ENCODE results near the gene SLC28A2. TPM values are rescaled to one million over a fixed set of nuclear protein-coding genes. Genes with fewer than 3 reads are reported as not detected.

SLC28A2 gene
- total RNA-seq, 1 experiment from 2014 or later: 0.23 TPM

GRCh38 chr15:45221053-45221599 lies 30.9 kb upstream of the SLC28A2 start:
- in situ Hi-C loops (cut with HindIII; ENCODE audit: low pct_unique_long_range_greater_than_20kb, low sequenced_read_pairs) (no loop called here), intact Hi-C loops (cut with micrococcal nuclease; ENCODE audit: unreplicated experiment) (no loop called here)
- H3K4me1 ChIP-seq (ENCODE audit: control insufficient read depth, insufficient read depth, low read length): peaks cover 4% of the 10 kb centered on the region
- no peaks in the 10 kb centered on the region for H3K9me3 ChIP-seq (ENCODE audit: control insufficient read depth, insufficient read depth, low read depth, low read length)
- BruUV-seq (replicated peaks): no TSS peak
- no peak for DNase-seq (ENCODE audit: low read depth, low spot score)
- H3K27ac ChIP-seq (ENCODE audit: low read length): no peak overlapping the region
- ChIA-PET CTCF (no interaction called here), POLR2A (no interaction called here)
- H3K4me3 ChIP-seq (ENCODE audit: low read depth in 2 of 2, low read length in 2 of 2): no peak overlapping the region
- H3K27me3 ChIP-seq (ENCODE audit: control insufficient read depth, insufficient read depth, low read length): no peaks in the 10 kb centered on the region
- no peak for ATAC-seq
- TF ChIP-seq CTCF (IDR thresholded peaks at IDR 0.05): no peak
- no peak for TF ChIP-seq TCF7L2 (IDR thresholded peaks at IDR 0.05; ENCODE audit: low read depth, low read length)
- TF ChIP-seq SIN3A (IDR thresholded peaks at IDR 0.05; ENCODE audit: borderline replicate concordance, insufficient read depth, low read depth, low read length): no peak
- no peak for TF ChIP-seq POLR2AphosphoS5 (IDR thresholded peaks at IDR 0.05; ENCODE audit: low read depth, low read length)
- no peak for TF ChIP-seq REST (IDR thresholded peaks at IDR 0.05; ENCODE audit: insufficient read depth in 1 of 2, low read depth in 2 of 2, low read length in 1 of 2)
- no peaks in the 10 kb centered on the region for H3K36me3 ChIP-seq (ENCODE audit: control insufficient read depth, insufficient read depth, low read length)

DNA sequence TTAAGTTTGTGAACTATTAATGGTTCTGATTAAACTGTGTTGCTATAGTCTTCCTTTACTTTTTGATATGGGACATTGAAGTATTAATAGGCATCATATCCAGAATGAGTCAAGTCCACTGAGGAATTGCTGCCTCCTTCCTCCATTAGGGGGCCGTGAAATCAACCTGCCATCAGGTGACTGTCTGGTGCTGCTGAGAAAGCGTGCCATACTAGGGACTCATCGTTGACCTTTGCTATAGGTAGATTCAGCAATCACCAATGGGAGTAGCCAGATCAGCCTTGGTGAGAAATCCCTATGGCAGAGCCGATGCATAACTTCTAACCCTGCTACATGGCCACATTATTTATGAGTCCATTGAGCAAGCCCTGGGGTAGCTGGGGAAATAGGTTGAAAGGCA lies 30.1 kb upstream of the SLC28A2 start:
- intact Hi-C loops (cut with micrococcal nuclease; ENCODE audit: unreplicated experiment) (no loop called here), in situ Hi-C loops (cut with HindIII; ENCODE audit: low pct_unique_long_range_greater_than_20kb, low sequenced_read_pairs) (no loop called here)
- DNase-seq (ENCODE audit: low read depth, low spot score) (no peak), ATAC-seq (no peak)
- Histone ChIP-seq H3K9me3 (ENCODE audit: control insufficient read depth, insufficient read depth, low read depth, low read length) (no peaks in the 10 kb centered on the region), H3K4me3 (ENCODE audit: low read depth in 2 of 2, low read length in 2 of 2) (no peak overlapping the region), H3K27me3 (ENCODE audit: control insufficient read depth, insufficient read depth, low read length) (no peaks in the 10 kb centered on the region), H3K36me3 (ENCODE audit: control insufficient read depth, insufficient read depth, low read length) (no peaks in the 10 kb centered on the region), H3K27ac (ENCODE audit: low read length) (no peak overlapping the region), H3K4me1 (ENCODE audit: control insufficient read depth, insufficient read depth, low read length) (peaks cover 4% of the 10 kb centered on the region)
- BruUV-seq (replicated peaks): no TSS peak
- CTCF ChIA-PET: no interaction called here
- POLR2A ChIA-PET: no interaction called here
- TF ChIP-seq POLR2AphosphoS5 (IDR thresholded peaks at IDR 0.05; ENCODE audit: low read depth, low read length) (no peak), CTCF (IDR thresholded peaks at IDR 0.05) (no peak), SIN3A (IDR thresholded peaks at IDR 0.05; ENCODE audit: borderline replicate concordance, insufficient read depth, low read depth, low read length) (no peak), REST (IDR thresholded peaks at IDR 0.05; ENCODE audit: insufficient read depth in 1 of 2, low read depth in 2 of 2, low read length in 1 of 2) (no peak), TCF7L2 (IDR thresholded peaks at IDR 0.05; ENCODE audit: low read depth, low read length) (no peak)
